Activated B cell treated with CpG ODN at 0.5 μM for 24 hours (primary cell): ENCODE data around the gene AP2S1. TPM values are rescaled to one million over a fixed set of nuclear protein-coding genes. Genes with fewer than 3 reads are reported as not detected.

ENCODE experiments used
- ATAC-seq: fragments of 200-7000 bp; cut with Tn5 transposase; one replicate; pipeline ENCODE4 v1.10.0; 2021; ENCODE audit warnings: low read depth, mild to moderate bottlenecking, moderate library complexity
- CTCF ChIA-PET: fragments of 350-600 bp; sonication (Branson Sonifier 250); formaldehyde crosslinking; loops from one replicate; lab custom pipeline; 2021; ENCODE audit warnings: antibody characterized with exemption; lab: Charles Lee
- POLR2A ChIA-PET: fragments of 350-600 bp; sonication (Branson Sonifier 250); formaldehyde crosslinking; loops from one replicate; lab custom pipeline; 2021; ENCODE audit warnings: antibody characterized with exemption; lab: Charles Lee
- DNase-seq: peaks from one replicate; pipeline ENCODE4 v3.0.0; 2022
- H3K27ac Mint-ChIP-seq: one replicate; pipeline ENCODE4 v1.8.0; 2020; ENCODE audit warnings: mixed read lengths
- H3K27me3 Mint-ChIP-seq: one replicate; pipeline ENCODE4 v1.8.0; 2021; ENCODE audit warnings: mixed read lengths
- H3K36me3 Mint-ChIP-seq: one replicate; pipeline ENCODE4 v1.8.0; 2021; ENCODE audit warnings: low read depth, mixed read lengths
- H3K4me1 Mint-ChIP-seq: one replicate; pipeline ENCODE4 v1.8.0; 2021; ENCODE audit warnings: mixed read lengths
- H3K4me3 Mint-ChIP-seq: one replicate; pipeline ENCODE4 v1.8.0; 2020; ENCODE audit warnings: mild to moderate bottlenecking, mixed read lengths
- H3K9me3 Mint-ChIP-seq: one replicate; pipeline ENCODE4 v1.8.0; 2020; ENCODE audit warnings: mixed read lengths
- intact Hi-C: fragments of 100-400 bp; cut with micrococcal nuclease; formaldehyde crosslinking; loops from one replicate; pipeline ENCODE4 v1.15.1; 2024
- total RNA-seq: library from RNA; stranded (reverse); gene quantifications from 2 replicates; pipeline ENCODE4 v1.2.3, GENCODE V29; 2022
- TF ChIP-seq, protein P1 (sequence below): fragments of 200-600 bp; IDR thresholded peaks from one replicate; pipeline ENCODE4 v1.8.0; 2022; ENCODE audit warnings: antibody characterized with exemption, mild to moderate bottlenecking

Gene AP2S1
- total RNA-seq, 1 donor from 2014 or later = 74.7 TPM

GRCh38 chr19:46862974-46863632 lies 12.5 kb upstream of the AP2S1 start:
- Mint-ChIP-seq H3K4me1 (peaks cover 28% of the 10 kb centered on the region), H3K27ac (no peak overlapping the region), H3K27me3 (no peaks in the 10 kb centered on the region), H3K4me3 (no peak overlapping the region), H3K36me3 (peaks cover 3% of the 10 kb centered on the region), H3K9me3 (no peaks in the 10 kb centered on the region)
- intact Hi-C loops = no loop called here
- DNase-seq (no peak), ATAC-seq (no peak)
- CTCF ChIA-PET = no interaction called here
- POLR2A ChIA-PET = interaction anchor here (0.6 kb wide), 4 partner anchors 49 to 392 kb away, joined by 3 read pairs; partner anchors contain the start of gene PRKD2
- TF ChIP-seq, protein P1, sequence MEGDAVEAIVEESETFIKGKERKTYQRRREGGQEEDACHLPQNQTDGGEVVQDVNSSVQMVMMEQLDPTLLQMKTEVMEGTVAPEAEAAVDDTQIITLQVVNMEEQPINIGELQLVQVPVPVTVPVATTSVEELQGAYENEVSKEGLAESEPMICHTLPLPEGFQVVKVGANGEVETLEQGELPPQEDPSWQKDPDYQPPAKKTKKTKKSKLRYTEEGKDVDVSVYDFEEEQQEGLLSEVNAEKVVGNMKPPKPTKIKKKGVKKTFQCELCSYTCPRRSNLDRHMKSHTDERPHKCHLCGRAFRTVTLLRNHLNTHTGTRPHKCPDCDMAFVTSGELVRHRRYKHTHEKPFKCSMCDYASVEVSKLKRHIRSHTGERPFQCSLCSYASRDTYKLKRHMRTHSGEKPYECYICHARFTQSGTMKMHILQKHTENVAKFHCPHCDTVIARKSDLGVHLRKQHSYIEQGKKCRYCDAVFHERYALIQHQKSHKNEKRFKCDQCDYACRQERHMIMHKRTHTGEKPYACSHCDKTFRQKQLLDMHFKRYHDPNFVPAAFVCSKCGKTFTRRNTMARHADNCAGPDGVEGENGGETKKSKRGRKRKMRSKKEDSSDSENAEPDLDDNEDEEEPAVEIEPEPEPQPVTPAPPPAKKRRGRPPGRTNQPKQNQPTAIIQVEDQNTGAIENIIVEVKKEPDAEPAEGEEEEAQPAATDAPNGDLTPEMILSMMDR = no peak

DNA sequence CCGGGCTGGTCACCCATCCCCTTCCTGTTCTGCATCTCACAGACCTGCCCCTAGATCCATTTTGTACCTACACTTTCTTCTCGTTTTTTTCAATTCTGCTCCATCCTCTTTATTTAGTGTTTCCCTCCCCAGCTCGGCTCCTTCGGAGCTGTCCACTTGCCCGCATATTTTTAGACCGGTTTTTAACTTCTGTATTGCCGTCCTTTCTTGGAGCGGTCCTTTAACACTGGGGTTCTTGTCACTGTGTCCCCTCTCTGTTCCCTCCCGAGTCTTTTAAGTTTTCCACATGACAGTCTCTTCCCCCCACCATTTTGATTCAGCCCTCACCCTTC lies 11.8 kb upstream of the AP2S1 start:
- TF ChIP-seq, protein P1 = no peak
- ATAC-seq = no peak

DNA sequence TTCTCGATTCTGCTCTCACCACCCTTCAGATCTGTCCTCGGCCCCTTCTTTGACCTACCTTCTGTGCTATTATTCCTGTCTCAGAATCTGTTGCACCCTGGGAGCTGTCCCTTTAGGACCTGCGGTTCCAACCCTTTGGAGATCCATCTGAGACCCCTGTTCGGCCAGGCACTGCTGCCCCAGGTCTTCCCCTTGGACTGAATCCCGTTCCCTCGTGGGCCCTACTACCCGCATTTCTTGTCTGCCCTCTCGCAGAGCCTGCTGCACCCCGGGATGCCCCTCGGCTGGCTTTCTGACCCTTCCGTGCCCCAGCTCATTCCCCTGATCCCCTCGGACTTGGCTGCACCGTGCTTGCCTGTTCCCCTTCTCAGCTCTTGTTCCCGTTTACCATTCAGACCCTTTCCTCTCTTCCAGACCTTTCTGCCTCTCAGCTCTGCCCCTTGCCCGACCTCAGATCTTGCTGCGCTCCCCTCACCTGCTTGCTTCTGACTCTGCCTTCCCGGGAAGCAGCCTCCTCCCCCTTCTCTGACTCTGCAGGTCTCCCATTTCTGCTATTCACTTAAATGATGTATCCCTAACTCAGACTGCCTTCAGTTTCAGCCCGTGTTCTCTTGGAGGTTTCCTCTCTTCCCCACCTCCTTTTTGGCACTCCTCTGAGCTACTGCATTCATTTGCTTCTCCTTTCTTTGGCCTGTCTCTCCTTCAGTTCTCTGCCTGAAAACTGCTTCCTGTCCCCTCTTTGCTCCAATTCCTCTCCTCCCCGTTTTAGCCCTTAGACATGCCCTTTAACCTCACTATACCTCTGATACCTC lies 11.3 kb upstream of the AP2S1 start:
- no peak for ATAC-seq
- intact Hi-C loops = loop anchor here (2.0 kb wide), 3 partner anchors 261 to 395 kb away; partner anchors contain the start of genes CALM3 and CCDC9
- Mint-ChIP-seq H3K36me3 (peaks cover 3% of the 10 kb centered on the region), H3K27me3 (no peaks in the 10 kb centered on the region), H3K4me3 (no peak overlapping the region), H3K9me3 (no peaks in the 10 kb centered on the region), H3K4me1 (peaks cover 21% of the 10 kb centered on the region), H3K27ac (no peak overlapping the region)
- TF ChIP-seq, protein P1 = no peak
- ChIA-PET CTCF (no interaction called here), POLR2A (interaction anchor here (0.6 to 1.0 kb wide), 4 partner anchors 35 to 1308 kb away, joined by 3 read pairs; no protein-coding TSS in a partner anchor)
- DNase-seq = no peak

More for the DNA sequence above, 11.8 kb upstream of the AP2S1 start:
- no peak for DNase-seq
- intact Hi-C loops = no loop called here
- H3K4me3 Mint-ChIP-seq = no peak overlapping the region
- H3K9me3 Mint-ChIP-seq = no peaks in the 10 kb centered on the region
- H3K27me3 Mint-ChIP-seq = no peaks in the 10 kb centered on the region
- no peak overlapping the region for H3K27ac Mint-ChIP-seq
- CTCF ChIA-PET = no interaction called here
- POLR2A ChIA-PET = interaction anchor here (0.8 kb wide), 1 partner anchor 34 kb away, joined by 3 read pairs; no protein-coding TSS in a partner anchor
- peaks cover 3% of the 10 kb centered on the region for H3K36me3 Mint-ChIP-seq
- H3K4me1 Mint-ChIP-seq = peaks cover 26% of the 10 kb centered on the region

- Mint-ChIP-seq H3K27ac (peak within 1 kb of the TSS; percentile 92), H3K4me1 (peaks cover 25% of the 10 kb centered on the region), H3K9me3 (no peaks in the 10 kb centered on the region), H3K27me3 (no peaks in the 10 kb centered on the region), H3K4me3 (peak within 1 kb of the TSS; percentile 92), H3K36me3 (peaks cover 3% of the 10 kb centered on the region)
- TF ChIP-seq, protein P1 = no peak
- peak; percentile 63 for DNase-seq
- intact Hi-C loops = loop anchor here (1.0 to 2.0 kb wide), 5 partner anchors 10 to 396 kb away; partner anchors contain the start of genes CALM3, CCDC9 and ZC3H4
- ATAC-seq = no peak
- CTCF ChIA-PET = no interaction called here
- POLR2A ChIA-PET = interaction anchor here (0.6 to 1.3 kb wide), 7 partner anchors 9 to 1309 kb away, joined by 3 to 5 read pairs (median 3); partner anchors contain the start of genes AP2S1 and SLC1A5
These were observed 10.4 kb upstream of the AP2S1 start, which contains the start of gene ARHGAP35 for GRCh38 chr19:46860846-46861690. TSS of gene ARHGAP35 (plus strand) at chr19:46860997. CDS start at chr19:46918676, 57,679 bp downstream.
